ENCODE results near the gene RAD51B.

Gene RAD51B

DNA sequence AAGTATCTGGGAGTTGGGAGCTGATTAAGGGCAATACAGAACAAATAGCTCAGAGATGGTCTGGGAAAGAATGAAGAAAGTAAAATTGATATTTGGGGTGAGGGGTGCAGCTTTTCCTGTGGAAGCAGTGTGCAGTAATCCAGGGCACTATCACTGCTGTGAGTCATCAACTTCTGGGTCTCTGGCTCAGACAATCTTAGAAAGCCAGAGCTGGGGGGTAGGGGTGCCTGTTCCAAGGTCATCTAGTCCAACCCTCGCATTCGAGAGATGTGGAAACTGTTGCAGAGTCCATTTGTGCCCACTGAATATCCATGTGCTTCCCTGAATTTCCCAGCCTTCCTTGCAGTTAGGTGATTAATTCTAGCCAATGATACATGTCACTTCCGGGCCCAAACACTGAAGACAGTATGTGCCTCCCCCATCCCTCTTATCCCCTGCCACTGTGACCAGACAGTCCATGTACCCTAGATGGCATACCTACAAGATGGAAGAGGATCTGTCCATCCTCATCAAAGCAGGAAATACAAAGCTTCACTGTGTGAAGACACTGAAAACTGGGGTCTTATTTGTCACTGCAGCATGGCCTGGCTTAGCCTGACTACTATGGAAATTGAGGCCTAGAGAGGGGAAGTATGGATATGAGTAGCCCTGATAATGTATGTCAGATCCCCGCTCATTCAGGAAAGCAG is 921.4 kb downstream of the RAD51B start:
- H3K9me3 ChIP-seq (ENCODE audit: control insufficient read depth, low read length): no peaks in the 10 kb centered on the region
- H3K9ac ChIP-seq (ENCODE audit: low read length): no peak overlapping the region
- H3K36me3 ChIP-seq (ENCODE audit: control insufficient read depth, insufficient read depth, low read length, severe bottlenecking): no peaks in the 10 kb centered on the region
- no peaks in the 10 kb centered on the region for H3K27me3 ChIP-seq (replicated peaks; ENCODE audit: control insufficient read depth, insufficient read depth, low read length)
- no peak overlapping the region for H3K4me3 ChIP-seq (ENCODE audit: low read length)
- no peak for DNase-seq (ENCODE audit: low read depth)
- H3K4me1 ChIP-seq (ENCODE audit: control insufficient read depth, insufficient read depth, low read length): peaks cover 12% of the 10 kb centered on the region

DNA sequence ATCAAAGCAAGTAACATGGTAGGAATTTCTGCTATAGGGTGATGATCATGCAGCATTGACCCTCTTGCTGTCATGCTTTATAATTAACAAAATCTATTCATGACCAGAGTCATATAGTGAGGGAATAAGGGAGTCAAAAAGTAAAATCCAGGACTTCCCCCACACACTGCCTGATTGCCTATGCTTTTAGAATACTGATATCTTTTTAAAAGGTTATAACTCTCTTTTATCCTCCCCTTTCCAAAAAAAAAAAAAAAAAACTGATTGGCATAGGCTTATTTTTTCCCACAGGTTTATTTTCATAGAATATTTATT is 921.9 kb downstream of the RAD51B start:
- H3K4me3 ChIP-seq (ENCODE audit: low read length): no peak overlapping the region
- H3K9ac ChIP-seq (ENCODE audit: low read length): no peak overlapping the region
- H3K36me3 ChIP-seq (ENCODE audit: control insufficient read depth, insufficient read depth, low read length, severe bottlenecking): no peaks in the 10 kb centered on the region
- no peaks in the 10 kb centered on the region for H3K9me3 ChIP-seq (ENCODE audit: control insufficient read depth, low read length)
- peaks cover 7% of the 10 kb centered on the region for H3K4me1 ChIP-seq (ENCODE audit: control insufficient read depth, insufficient read depth, low read length)
- no peak for DNase-seq (ENCODE audit: low read depth)
- no peaks in the 10 kb centered on the region for H3K27me3 ChIP-seq (replicated peaks; ENCODE audit: control insufficient read depth, insufficient read depth, low read length)

DNA sequence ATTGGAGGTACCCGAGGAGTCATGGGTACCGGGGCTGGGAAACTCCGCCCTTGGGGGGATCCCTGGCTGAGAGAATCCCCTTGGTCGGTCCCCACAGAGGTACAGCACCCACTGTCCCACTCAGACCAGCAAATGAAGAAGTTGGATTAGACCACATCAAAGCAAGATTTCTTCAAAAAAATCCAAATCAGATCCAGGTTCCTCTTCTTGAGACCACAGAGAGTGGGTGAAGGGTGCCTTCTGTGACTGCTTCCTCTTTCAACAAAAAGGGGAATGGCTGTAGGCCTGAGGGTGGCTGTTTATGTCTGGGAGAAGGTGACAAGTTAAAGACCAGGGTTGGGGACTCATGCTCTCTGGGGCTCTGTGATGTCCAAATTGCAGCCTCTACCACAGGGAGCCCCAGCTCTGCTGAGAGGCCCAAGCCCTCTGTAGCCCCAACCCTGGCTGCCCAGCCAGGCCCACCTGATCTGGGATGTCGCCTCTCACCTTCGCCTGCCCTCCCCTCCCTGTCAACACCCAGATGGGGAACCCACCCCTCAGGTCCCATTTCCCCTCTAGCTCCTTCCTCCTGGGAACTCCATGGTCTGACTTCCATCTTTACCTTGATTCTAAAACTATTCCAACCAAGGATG is 922.4 kb downstream of the RAD51B start:
- DNase-seq (ENCODE audit: low read depth): no peak
- no peak overlapping the region for H3K9ac ChIP-seq (ENCODE audit: low read length)
- H3K36me3 ChIP-seq (ENCODE audit: control insufficient read depth, insufficient read depth, low read length, severe bottlenecking): no peaks in the 10 kb centered on the region
- no peak overlapping the region for H3K4me3 ChIP-seq (ENCODE audit: low read length)
- H3K27me3 ChIP-seq (replicated peaks; ENCODE audit: control insufficient read depth, insufficient read depth, low read length): no peaks in the 10 kb centered on the region
- peaks cover 2% of the 10 kb centered on the region for H3K4me1 ChIP-seq (ENCODE audit: control insufficient read depth, insufficient read depth, low read length)
- no peaks in the 10 kb centered on the region for H3K9me3 ChIP-seq (ENCODE audit: control insufficient read depth, low read length)

DNA sequence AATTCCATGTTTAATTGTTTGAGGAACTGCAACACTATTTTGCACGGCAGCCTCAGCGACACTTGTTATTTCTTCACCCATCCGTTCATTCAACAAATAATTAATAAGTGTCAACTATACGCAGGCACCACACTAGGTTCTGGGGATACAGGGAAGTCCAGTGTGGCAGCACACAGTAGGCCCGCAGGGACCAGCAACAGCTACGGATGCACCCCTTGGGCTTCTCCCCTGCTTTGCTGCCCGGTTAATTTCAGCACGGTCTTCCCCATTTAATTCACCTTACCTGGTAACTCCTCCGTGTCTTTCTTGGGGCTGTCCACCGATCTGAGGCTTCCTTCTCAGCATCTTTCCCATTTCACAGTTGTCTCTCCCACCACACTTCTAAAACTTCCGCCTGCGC is 925.0 kb downstream of the RAD51B start:
- H3K9me3 ChIP-seq (ENCODE audit: control insufficient read depth, low read length): no peaks in the 10 kb centered on the region
- DNase-seq (ENCODE audit: low read depth): no peak
- H3K36me3 ChIP-seq (ENCODE audit: control insufficient read depth, insufficient read depth, low read length, severe bottlenecking): no peaks in the 10 kb centered on the region
- no peak overlapping the region for H3K9ac ChIP-seq (ENCODE audit: low read length)
- H3K4me3 ChIP-seq (ENCODE audit: low read length): no peak overlapping the region
- no peaks in the 10 kb centered on the region for H3K27me3 ChIP-seq (replicated peaks; ENCODE audit: control insufficient read depth, insufficient read depth, low read length)
- no peaks in the 10 kb centered on the region for H3K4me1 ChIP-seq (ENCODE audit: control insufficient read depth, insufficient read depth, low read length)

DNA sequence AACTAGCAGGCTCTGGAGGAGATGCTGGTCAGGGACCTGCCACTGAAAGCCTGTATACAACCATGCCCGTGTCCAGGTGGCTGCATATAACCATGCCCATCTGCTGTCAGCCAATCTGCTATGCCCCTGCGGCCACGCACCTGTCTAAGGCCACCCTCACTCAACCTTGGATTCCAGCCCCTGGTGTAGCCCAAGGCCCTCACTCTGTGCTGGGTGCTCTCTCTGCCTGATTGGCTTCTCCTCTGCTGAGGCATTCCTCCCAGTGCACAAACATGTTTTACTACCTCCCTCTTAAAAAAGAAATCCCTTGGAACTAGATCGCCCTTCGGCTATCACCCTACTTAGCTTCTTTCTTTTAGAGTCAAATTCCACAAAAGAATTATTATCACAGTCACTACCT is 927.8 kb downstream of the RAD51B start:
- Histone ChIP-seq H3K4me3 (ENCODE audit: low read length) (no peak overlapping the region), H3K4me1 (ENCODE audit: control insufficient read depth, insufficient read depth, low read length) (peaks cover under 1% of the 10 kb centered on the region), H3K9me3 (ENCODE audit: control insufficient read depth, low read length) (no peaks in the 10 kb centered on the region), H3K36me3 (ENCODE audit: control insufficient read depth, insufficient read depth, low read length, severe bottlenecking) (no peaks in the 10 kb centered on the region), H3K9ac (ENCODE audit: low read length) (no peak overlapping the region), H3K27me3 (replicated peaks; ENCODE audit: control insufficient read depth, insufficient read depth, low read length) (no peaks in the 10 kb centered on the region)
- DNase-seq (ENCODE audit: low read depth): no peak

DNA sequence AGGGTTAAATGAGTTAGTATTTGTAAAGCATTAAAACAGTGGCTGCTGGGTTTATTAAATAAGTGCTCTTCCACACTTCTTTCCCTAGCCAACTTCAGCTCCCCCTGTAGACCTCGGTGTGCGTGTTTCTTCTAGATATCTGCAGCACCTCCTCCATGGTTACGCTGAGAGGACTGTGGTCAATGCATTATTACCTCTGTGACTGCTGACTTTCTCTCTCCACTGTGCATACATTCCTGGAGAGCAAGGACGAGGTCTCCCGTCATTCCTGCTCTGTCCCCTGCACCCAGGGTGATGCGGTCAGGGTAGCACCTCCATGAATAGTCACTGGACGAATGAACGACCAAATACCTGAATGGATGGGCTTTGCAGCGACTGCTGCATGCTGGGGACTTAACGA is 928.7 kb downstream of the RAD51B start:
- Histone ChIP-seq H3K9me3 (ENCODE audit: control insufficient read depth, low read length) (no peaks in the 10 kb centered on the region), H3K36me3 (ENCODE audit: control insufficient read depth, insufficient read depth, low read length, severe bottlenecking) (no peaks in the 10 kb centered on the region), H3K4me1 (ENCODE audit: control insufficient read depth, insufficient read depth, low read length) (peaks cover 7% of the 10 kb centered on the region), H3K27me3 (replicated peaks; ENCODE audit: control insufficient read depth, insufficient read depth, low read length) (no peaks in the 10 kb centered on the region), H3K4me3 (ENCODE audit: low read length) (no peak overlapping the region), H3K9ac (ENCODE audit: low read length) (no peak overlapping the region)
- DNase-seq (ENCODE audit: low read depth): no peak

DNA sequence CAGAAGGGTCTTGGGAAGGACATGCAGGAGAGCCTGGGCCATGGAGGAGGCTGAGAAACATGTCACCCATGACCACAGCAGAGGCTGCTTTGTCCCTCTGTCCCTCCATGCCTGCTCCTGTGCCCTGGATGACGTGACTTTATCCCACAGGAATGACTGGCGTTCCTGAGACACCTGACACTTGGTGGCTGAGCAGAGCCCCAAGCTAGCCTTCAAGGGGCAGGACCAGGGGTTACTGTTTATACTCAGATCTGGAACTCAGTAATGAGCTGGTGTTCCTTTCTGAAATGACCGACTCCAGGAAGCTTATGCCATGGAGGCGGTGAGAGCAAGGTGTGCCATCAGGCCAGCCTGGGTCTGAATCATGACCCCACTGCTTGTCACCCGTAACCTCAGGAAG is 929.1 kb downstream of the RAD51B start:
- H3K36me3 ChIP-seq (ENCODE audit: control insufficient read depth, insufficient read depth, low read length, severe bottlenecking): no peaks in the 10 kb centered on the region
- H3K9ac ChIP-seq (ENCODE audit: low read length): no peak overlapping the region
- H3K4me3 ChIP-seq (ENCODE audit: low read length): no peak overlapping the region
- DNase-seq (ENCODE audit: low read depth): no peak
- no peaks in the 10 kb centered on the region for H3K27me3 ChIP-seq (replicated peaks; ENCODE audit: control insufficient read depth, insufficient read depth, low read length)
- no peaks in the 10 kb centered on the region for H3K9me3 ChIP-seq (ENCODE audit: control insufficient read depth, low read length)
- H3K4me1 ChIP-seq (ENCODE audit: control insufficient read depth, insufficient read depth, low read length): peaks cover 7% of the 10 kb centered on the region

DNA sequence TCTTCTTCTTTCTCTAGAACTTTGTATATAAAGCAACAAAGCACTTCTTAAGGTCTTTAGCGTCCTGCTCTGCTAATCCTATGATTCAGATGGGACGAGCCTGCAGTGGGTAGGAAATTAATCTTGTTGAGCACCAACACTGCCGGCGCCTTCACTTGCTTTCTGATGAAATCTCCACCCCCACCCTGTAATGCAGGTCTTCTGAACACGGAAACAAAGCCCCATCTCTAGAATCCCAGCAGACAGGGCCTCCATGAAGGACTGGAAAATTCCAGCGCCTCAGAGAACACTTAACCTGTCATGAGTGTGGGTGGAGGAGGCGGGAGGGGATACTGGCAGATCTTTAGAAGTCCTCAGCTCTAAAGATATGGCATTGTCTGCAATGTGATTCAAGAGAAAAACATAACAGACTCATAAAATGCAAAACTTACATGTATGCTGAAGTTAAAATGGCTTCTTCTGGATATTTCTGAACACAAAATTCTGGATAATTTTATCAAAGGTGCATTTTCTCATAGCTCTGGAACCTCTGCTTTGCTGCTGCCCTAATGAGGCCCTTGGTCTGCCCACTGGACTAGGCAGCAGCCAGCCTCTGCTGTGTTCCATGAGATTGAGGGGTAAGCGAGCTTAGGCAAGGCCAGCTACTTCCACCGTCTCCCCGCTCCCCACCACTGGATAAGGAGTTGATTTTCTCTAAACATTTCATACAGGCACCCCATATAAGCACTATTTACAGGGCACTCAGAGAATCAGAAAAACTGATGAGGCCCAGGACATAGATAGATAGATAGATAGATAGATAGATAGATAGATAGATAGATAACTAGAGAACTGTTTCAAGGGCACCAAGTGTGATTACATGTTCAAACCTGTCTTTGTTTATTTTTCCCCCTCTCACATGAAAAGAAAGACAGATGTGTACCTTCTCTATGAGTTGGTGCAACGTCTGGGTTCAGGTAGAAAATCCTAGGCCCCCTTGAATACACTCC is 930.2 kb downstream of the RAD51B start:
- DNase-seq (ENCODE audit: low read depth): no peak
- no peaks in the 10 kb centered on the region for H3K27me3 ChIP-seq (replicated peaks; ENCODE audit: control insufficient read depth, insufficient read depth, low read length)

DNA sequence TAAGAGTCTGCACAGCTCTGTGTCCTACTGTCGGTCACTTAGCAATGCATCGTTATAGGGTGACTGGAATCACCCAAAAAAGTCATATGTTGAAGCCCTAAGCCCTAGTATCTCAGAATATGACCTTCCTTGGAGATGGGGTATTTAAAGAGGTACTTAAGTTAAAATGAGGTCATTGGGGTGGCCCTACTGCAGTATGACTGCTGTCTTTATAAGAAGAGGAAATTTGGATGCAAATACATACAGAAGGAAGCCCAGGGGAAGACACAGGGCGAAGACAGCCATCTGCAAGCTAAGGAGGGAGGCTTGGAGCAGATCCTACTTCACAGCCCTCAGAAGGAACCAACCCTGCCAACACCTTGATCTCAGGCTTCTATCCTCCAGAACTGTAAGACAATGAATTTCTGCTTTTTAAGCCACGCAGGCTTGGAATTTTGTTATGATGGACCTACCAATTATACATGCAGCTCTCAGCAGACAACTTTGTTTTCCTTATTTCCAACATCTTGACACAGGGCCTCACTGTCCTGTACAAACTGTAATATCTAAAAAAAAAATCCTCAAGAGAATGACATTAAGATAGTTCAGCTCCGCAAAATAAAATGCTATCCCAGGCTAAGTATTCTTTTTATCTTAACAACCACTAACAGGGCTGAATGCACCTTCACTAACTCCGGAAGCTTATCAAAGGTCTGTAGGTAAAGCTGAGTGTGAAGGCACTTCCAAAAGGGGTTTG is 932.9 kb downstream of the RAD51B start:
- H3K4me3 ChIP-seq (ENCODE audit: low read length): no peak overlapping the region
- H3K9me3 ChIP-seq (ENCODE audit: control insufficient read depth, low read length): no peaks in the 10 kb centered on the region
- no peak overlapping the region for H3K9ac ChIP-seq (ENCODE audit: low read length)
- H3K4me1 ChIP-seq (ENCODE audit: control insufficient read depth, insufficient read depth, low read length): peaks cover 24% of the 10 kb centered on the region
- H3K27me3 ChIP-seq (replicated peaks; ENCODE audit: control insufficient read depth, insufficient read depth, low read length): no peaks in the 10 kb centered on the region
- no peaks in the 10 kb centered on the region for H3K36me3 ChIP-seq (ENCODE audit: control insufficient read depth, insufficient read depth, low read length, severe bottlenecking)
- DNase-seq (ENCODE audit: low read depth): no peak

More for the DNA sequence above, 930.2 kb downstream of the RAD51B start:
- Histone ChIP-seq H3K36me3 (ENCODE audit: control insufficient read depth, insufficient read depth, low read length, severe bottlenecking) (no peaks in the 10 kb centered on the region), H3K9ac (ENCODE audit: low read length) (no peak overlapping the region), H3K4me3 (ENCODE audit: low read length) (no peak overlapping the region), H3K9me3 (ENCODE audit: control insufficient read depth, low read length) (no peaks in the 10 kb centered on the region), H3K4me1 (ENCODE audit: control insufficient read depth, insufficient read depth, low read length) (peaks cover 18% of the 10 kb centered on the region)

DNA sequence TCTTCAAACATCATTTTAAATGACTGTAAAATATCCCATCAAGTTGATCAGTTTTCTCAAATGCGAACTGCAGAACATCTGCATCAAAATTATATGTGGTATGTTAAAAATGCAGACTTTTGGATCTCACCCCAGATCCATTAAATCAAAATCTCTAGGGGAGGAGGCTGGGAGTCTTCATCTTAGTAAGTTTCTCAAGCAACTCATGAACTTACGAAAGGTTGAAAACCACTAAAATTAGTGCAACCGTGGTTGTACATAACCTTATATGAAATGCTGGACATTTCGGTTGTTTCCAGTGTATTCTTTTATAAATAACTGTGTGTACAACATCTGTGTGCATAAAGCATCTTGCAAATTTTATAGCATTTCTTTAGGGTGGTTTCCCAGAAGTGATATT is 934.1 kb downstream of the RAD51B start:
- H3K9ac ChIP-seq (ENCODE audit: low read length): no peak overlapping the region
- H3K27me3 ChIP-seq (replicated peaks; ENCODE audit: control insufficient read depth, insufficient read depth, low read length): no peaks in the 10 kb centered on the region
- H3K36me3 ChIP-seq (ENCODE audit: control insufficient read depth, insufficient read depth, low read length, severe bottlenecking): no peaks in the 10 kb centered on the region
- peaks cover 24% of the 10 kb centered on the region for H3K4me1 ChIP-seq (ENCODE audit: control insufficient read depth, insufficient read depth, low read length)
- H3K4me3 ChIP-seq (ENCODE audit: low read length): no peak overlapping the region
- DNase-seq (ENCODE audit: low read depth): peak; percentile 71
- no peaks in the 10 kb centered on the region for H3K9me3 ChIP-seq (ENCODE audit: control insufficient read depth, low read length)

DNA sequence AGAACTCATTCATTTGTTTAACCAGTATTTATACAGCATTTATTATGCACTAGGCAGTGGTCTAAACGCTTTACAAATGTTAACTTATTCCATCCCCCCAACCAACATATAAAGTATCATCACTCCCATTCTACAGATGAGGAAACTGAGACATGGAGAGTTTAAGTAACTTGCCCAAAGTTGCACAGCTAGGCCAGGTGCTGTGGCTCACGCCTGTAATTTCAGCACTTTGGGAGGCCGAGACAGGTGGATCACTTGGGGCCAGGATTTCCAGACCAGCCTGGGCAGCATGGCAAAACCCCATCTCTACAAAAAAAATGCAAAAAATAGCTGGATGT is 935.4 kb downstream of the RAD51B start:
- no peak overlapping the region for H3K4me3 ChIP-seq (ENCODE audit: low read length)
- no peaks in the 10 kb centered on the region for H3K9me3 ChIP-seq (ENCODE audit: control insufficient read depth, low read length)
- H3K36me3 ChIP-seq (ENCODE audit: control insufficient read depth, insufficient read depth, low read length, severe bottlenecking): no peaks in the 10 kb centered on the region
- no peak overlapping the region for H3K9ac ChIP-seq (ENCODE audit: low read length)
- H3K4me1 ChIP-seq (ENCODE audit: control insufficient read depth, insufficient read depth, low read length): peaks cover 24% of the 10 kb centered on the region
- no peaks in the 10 kb centered on the region for H3K27me3 ChIP-seq (replicated peaks; ENCODE audit: control insufficient read depth, insufficient read depth, low read length)
- no peak for DNase-seq (ENCODE audit: low read depth)
